Smooth muscle cell (in vitro differentiated cells): ENCODE results near the gene PFN2. TPM values are rescaled to one million over a fixed set of nuclear protein-coding genes. Genes with fewer than 3 reads are reported as not detected.
"Not testable (repeated sequence)": the region's sequence is repeated elsewhere in the genome, so short reads cannot be mapped to it uniquely, and the experiment has no call there.

Experiments
- DNase-seq: peaks from one replicate; lab custom pipeline; 2025; ENCODE audit not compliant: unreplicated experiment; lab: John Stamatoyannopoulos, UW
- H2AFZ ChIP-seq: fragments of 200-600 bp; sonication (generic); 2 replicates; pipeline ENCODE4 v1.6.0; 2016; ENCODE audit warnings: antibody characterized with exemption, low read depth, mild to moderate bottlenecking
- H3F3A ChIP-seq: fragments of 200-600 bp; sonication (generic); 2 replicates; pipeline ENCODE4 v1.6.0; 2017; ENCODE audit warnings: antibody characterized with exemption, low read depth
- H3K27ac ChIP-seq: fragments of 200-600 bp; sonication (generic); 2 replicates; pipeline ENCODE4 v1.5.1; 2016; ENCODE audit warnings: low read depth, mild to moderate bottlenecking
- H3K27me3 ChIP-seq: fragments of 200-600 bp; sonication (generic); 2 replicates; pipeline ENCODE4 v1.6.1; 2016; ENCODE audit warnings: low read depth, mild to moderate bottlenecking
- H3K36me3 ChIP-seq: fragments of 200-600 bp; sonication (generic); 2 replicates; pipeline ENCODE4 v1.5.1; 2016; ENCODE audit warnings: low read depth
- H3K4me1 ChIP-seq: fragments of 200-600 bp; sonication (generic); 2 replicates; pipeline ENCODE4 v1.5.1; 2016; ENCODE audit warnings: low read depth
- H3K4me2 ChIP-seq: fragments of 200-600 bp; sonication (generic); 2 replicates; pipeline ENCODE4 v1.6.0; 2016; ENCODE audit warnings: mild to moderate bottlenecking
- H3K4me3 ChIP-seq: fragments of 200-600 bp; sonication (generic); 2 replicates; pipeline ENCODE4 v1.5.1; 2016; ENCODE audit warnings: mild to moderate bottlenecking
- H3K79me2 ChIP-seq: fragments of 200-600 bp; sonication (generic); 2 replicates; pipeline ENCODE4 v1.6.0; 2016; ENCODE audit warnings: low read depth, mild to moderate bottlenecking
- H3K9ac ChIP-seq: fragments of 200-600 bp; sonication (generic); 2 replicates; pipeline ENCODE4 v1.6.0; 2016; ENCODE audit warnings: low read depth
- H3K9me3 ChIP-seq: fragments of 200-600 bp; sonication (generic); replicated peaks from 2 replicates; pipeline ENCODE4 v1.5.1; 2016; ENCODE audit warnings: low read depth
- H4K20me1 ChIP-seq: fragments of 200-600 bp; sonication (generic); 2 replicates; pipeline ENCODE4 v1.6.0; 2016; ENCODE audit warnings: low read depth
- CTCF ChIP-seq: fragments of 200-600 bp; sonication (generic); IDR thresholded peaks from 2 replicates; pipeline ENCODE4 v1.5.1; 2017; ENCODE audit warnings: borderline replicate concordance, mild to moderate bottlenecking, antibody characterized with exemption; ENCODE audit not compliant: insufficient read depth, poor library complexity, severe bottlenecking
- WGBS: methylation state at CpG from one replicate; pipeline ENCODE4 v1.1.7; 2016; ENCODE audit warnings: low lambda C conversion rate; 5-methylcytosine and 5-hydroxymethylcytosine counted together
- polyA plus RNA-seq: library from polyadenylated mRNA; unstranded; fragments of >200 nt; fragmentation: Nextera tagmentation; extraction: Ambion mirVana; gene quantifications from 2 replicates; pipeline ENCODE4 v1.2.1, GENCODE V29; 2016
- total RNA-seq: library from RNA; depleted of rRNA; stranded (reverse); fragments of >200 nt; gene quantifications from 2 replicates; pipeline ENCODE4 v1.2.3, GENCODE V29; 2014

The PFN2 gene
- total and polyA plus RNA-seq, 2 experiments from 2014 or later = 209 to 265 TPM

DNA sequence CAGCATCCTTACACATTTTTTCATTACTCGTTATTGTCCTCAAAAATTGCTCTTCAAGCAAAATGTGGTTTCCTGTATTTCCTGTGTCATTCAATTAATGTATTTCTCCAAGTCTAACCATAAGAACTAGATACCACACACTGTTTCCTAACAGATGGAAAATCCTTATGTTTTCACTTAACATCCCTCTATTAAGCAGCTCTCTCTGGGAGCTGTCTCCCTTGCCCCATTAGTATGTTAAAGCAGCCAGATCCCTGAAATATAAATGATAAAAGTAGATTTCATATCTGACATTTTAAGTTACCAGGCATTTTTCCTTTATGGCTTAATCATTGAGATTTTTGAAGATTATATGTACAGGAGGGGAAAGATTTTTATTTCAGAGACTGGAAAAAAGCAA lies 15.9 kb downstream of the PFN2 start:
- no peak overlapping the region for H3K9ac ChIP-seq
- H3K4me3 ChIP-seq = no peak overlapping the region
- no peak for DNase-seq
- peaks cover 6% of the 10 kb centered on the region for H3K9me3 ChIP-seq
- peaks cover 70% of the 10 kb centered on the region for H4K20me1 ChIP-seq
- H2AFZ ChIP-seq = no peak overlapping the region
- no peak overlapping the region for H3K4me2 ChIP-seq
- peak overlapping the region; percentile 38 for H3K27ac ChIP-seq
- H3K79me2 ChIP-seq = peaks cover 36% of the 10 kb centered on the region
- no peak for TF ChIP-seq CTCF
- H3F3A ChIP-seq = peaks cover 7% of the 10 kb centered on the region
- WGBS = 63% methylated on average over 1 of the region's 1 CpG
- H3K4me1 ChIP-seq = no peaks in the 10 kb centered on the region
- H3K27me3 ChIP-seq = no peaks in the 10 kb centered on the region
- H3K36me3 ChIP-seq = peaks cover 3% of the 10 kb centered on the region

DNA sequence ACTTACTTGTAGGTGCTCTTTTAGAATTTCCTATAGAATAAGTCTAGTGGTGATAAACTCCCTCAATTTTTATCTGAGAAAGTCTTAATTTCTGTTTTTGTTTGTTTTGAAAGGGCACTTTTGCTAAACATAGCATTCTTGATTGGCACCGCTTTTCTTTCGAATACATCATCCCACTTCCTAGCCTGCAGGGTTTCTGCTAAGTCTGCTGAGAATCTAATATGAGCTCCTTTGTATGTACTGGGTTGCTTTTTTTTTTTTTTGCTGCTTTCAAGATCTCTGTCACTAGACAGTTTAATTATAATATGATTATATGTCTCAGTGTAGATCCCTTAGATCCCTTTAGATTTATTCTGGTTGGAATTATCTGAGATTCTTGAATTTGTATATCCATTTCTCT lies 21.5 kb downstream of the PFN2 start:
- no peak overlapping the region for H3K9ac ChIP-seq
- H3K27ac ChIP-seq = no peak overlapping the region
- no peak overlapping the region for H3K4me2 ChIP-seq
- no peaks in the 10 kb centered on the region for H3K79me2 ChIP-seq
- peaks cover 16% of the 10 kb centered on the region for H4K20me1 ChIP-seq
- H3K4me1 ChIP-seq = no peaks in the 10 kb centered on the region
- H2AFZ ChIP-seq = no peak overlapping the region
- 91% methylated on average over 2 of the region's 2 CpGs for WGBS
- no peak for TF ChIP-seq CTCF
- H3K9me3 ChIP-seq = peaks cover 6% of the 10 kb centered on the region
- H3K36me3 ChIP-seq = peaks cover 9% of the 10 kb centered on the region
- H3F3A ChIP-seq = no peaks in the 10 kb centered on the region
- H3K4me3 ChIP-seq = no peak overlapping the region
- no peaks in the 10 kb centered on the region for H3K27me3 ChIP-seq
- no peak for DNase-seq

- Histone ChIP-seq H3K4me3 (no peak overlapping the region), H3K4me1 (no peaks in the 10 kb centered on the region), H3K79me2 (no peaks in the 10 kb centered on the region), H3F3A (no peaks in the 10 kb centered on the region), H2AFZ (no peak overlapping the region), H3K27me3 (no peaks in the 10 kb centered on the region), H3K9ac (no peak overlapping the region), H3K9me3 (peaks cover 6% of the 10 kb centered on the region), H3K36me3 (peaks cover 9% of the 10 kb centered on the region), H3K4me2 (no peak overlapping the region), H4K20me1 (peaks cover 5% of the 10 kb centered on the region), H3K27ac (no peak overlapping the region)
- TF ChIP-seq CTCF = no peak
- 99% methylated on average over 7 of the region's 7 CpGs for WGBS
- DNase-seq = no peak
Observed at GRCh38 chr3:149947231-149947630, 23.5 kb downstream of the PFN2 start.

- H3K4me1 ChIP-seq, DNase-seq, H3K36me3 ChIP-seq, H3K79me2 ChIP-seq, H4K20me1 ChIP-seq, H3K27ac ChIP-seq, H3K4me2 ChIP-seq, H3F3A ChIP-seq, H3K9me3 ChIP-seq, H3K9ac ChIP-seq, H3K27me3 ChIP-seq, H2AFZ ChIP-seq, H3K4me3 ChIP-seq: not testable (repeated sequence)
- 100% methylated on average over 3 of the region's 3 CpGs for WGBS
Observed at GRCh38 chr3:149943966-149944365, 26.7 kb downstream of the PFN2 start.
